K562 (cell line): ENCODE measurements around the gene USP49. TPM values are rescaled to one million over a fixed set of nuclear protein-coding genes. Genes with fewer than 3 reads are reported as not detected.

Source experiments
- CXXC5 ChIP-seq: fragments of 250-450 bp; sonication (Bioruptor Pico); IDR thresholded peaks from 2 replicates; pipeline ENCODE4 v1.8.0; 2022; ENCODE audit warnings: inconsistent platforms, mild to moderate bottlenecking, moderate library complexity
- SP2 ChIP-seq: IDR thresholded peaks from 2 replicates; pipeline ENCODE4 v1.6.1; 2011; ENCODE audit warnings: mild to moderate bottlenecking, low read depth, low read length, moderate library complexity; ENCODE audit not compliant: poor library complexity, severe bottlenecking; ENCODE audit errors: extremely low read depth
- STAG1 ChIP-seq: sonication (generic); formaldehyde crosslinking; IDR thresholded peaks from 2 replicates; pipeline ENCODE4 v1.5.0; 2020; ENCODE audit warnings: missing genetic modification reagents, borderline replicate concordance
- TRIM24 ChIP-seq, 2 experiments: fragments of 450-650 bp; IDR thresholded peaks; 2 replicates each; pipeline ENCODE4 v1.6.1; 2016
- ZBTB1 ChIP-seq: sonication (generic); formaldehyde crosslinking; IDR thresholded peaks from 2 replicates; pipeline ENCODE4 v1.8.1; 2023; ENCODE audit warnings: missing genetic modification reagents, low read depth, mild to moderate bottlenecking, borderline replicate concordance
- ZC3H4 ChIP-seq: sonication (generic); formaldehyde crosslinking; IDR thresholded peaks from 2 replicates; pipeline ENCODE4 v1.9.0; 2021; ENCODE audit warnings: missing genetic modification reagents, borderline replicate concordance
- polyA plus RNA-seq, 8 experiments: library from polyadenylated mRNA; depleted of rRNA in 4 of 8; stranded (reverse) in 5 of 8; unstranded in 3 of 8; fragments of >200 nt; fragmentation: Nextera tagmentation in 2 of 8; fragmentation: Illumina TruSeq in 1 of 8; extraction: Ambion mirVana in 2 of 8; extraction: Trizol in 1 of 8; gene quantifications; 2 replicates each; pipeline versions ENCODE4 v1.2.1 to v1.2.3, GENCODE V29; 2011 to 2014; ENCODE audit warnings: inconsistent platforms in 1 of 8, missing spikeins in 1 of 8
- total RNA-seq, 7 experiments: library from RNA; depleted of rRNA in 6 of 7; stranded (reverse); fragments of >200 nt in 6 of 7; fragmentation: Illumina TruSeq in 2 of 7; extraction: Trizol in 2 of 7; gene quantifications; 2 replicates each; pipeline versions ENCODE4 v1.2.1 to v1.2.3, GENCODE V29; 2011 to 2021; ENCODE audit warnings: low replicate concordance in 1 of 7
- TF ChIP-seq, protein P1 (sequence below), 2 experiments: IDR thresholded peaks in 1 of 2; conservative IDR thresholded peaks in 1 of 2; 2 replicates each; pipeline ENCODE4 v1.6.1; 2016; ENCODE audit warnings: low read depth in 2 of 2, mild to moderate bottlenecking in 1 of 2, missing compliant biosample characterization in 1 of 2, missing genetic modification characterization in 1 of 2, moderate library complexity in 1 of 2
- TF ChIP-seq, protein P2 (sequence below): fragments of 450-650 bp; formaldehyde crosslinking; IDR thresholded peaks from 2 replicates; pipeline ENCODE4 v1.4.0; 2022; ENCODE audit warnings: missing genetic modification characterization
- TF ChIP-seq, protein P3 (sequence below): fragments of 250-450 bp; sonication (Bioruptor Pico); IDR thresholded peaks from 2 replicates; pipeline ENCODE4 v1.4.0; 2020; ENCODE audit warnings: mild to moderate bottlenecking
- TF ChIP-seq, protein P4 (sequence below): fragments of 450-650 bp; IDR thresholded peaks from 2 replicates; pipeline ENCODE4 v1.6.1; 2016; ENCODE audit warnings: antibody characterized with exemption
- TF ChIP-seq, protein P5 (sequence below), 2 experiments: fragments of 450-650 bp; IDR thresholded peaks; 2 replicates each; pipeline ENCODE4 v1.6.1; 2018; ENCODE audit warnings: mild to moderate bottlenecking in 2 of 2, low read depth in 1 of 2; ENCODE audit not compliant: partially characterized antibody in 2 of 2

Gene USP49
- total and polyA plus RNA-seq, 9 of the 15 experiments (the other 6 are each of a cell fraction or from before 2014, with no cell fraction given), result 1.0 to 9.9 (median 6.5) TPM

DNA sequence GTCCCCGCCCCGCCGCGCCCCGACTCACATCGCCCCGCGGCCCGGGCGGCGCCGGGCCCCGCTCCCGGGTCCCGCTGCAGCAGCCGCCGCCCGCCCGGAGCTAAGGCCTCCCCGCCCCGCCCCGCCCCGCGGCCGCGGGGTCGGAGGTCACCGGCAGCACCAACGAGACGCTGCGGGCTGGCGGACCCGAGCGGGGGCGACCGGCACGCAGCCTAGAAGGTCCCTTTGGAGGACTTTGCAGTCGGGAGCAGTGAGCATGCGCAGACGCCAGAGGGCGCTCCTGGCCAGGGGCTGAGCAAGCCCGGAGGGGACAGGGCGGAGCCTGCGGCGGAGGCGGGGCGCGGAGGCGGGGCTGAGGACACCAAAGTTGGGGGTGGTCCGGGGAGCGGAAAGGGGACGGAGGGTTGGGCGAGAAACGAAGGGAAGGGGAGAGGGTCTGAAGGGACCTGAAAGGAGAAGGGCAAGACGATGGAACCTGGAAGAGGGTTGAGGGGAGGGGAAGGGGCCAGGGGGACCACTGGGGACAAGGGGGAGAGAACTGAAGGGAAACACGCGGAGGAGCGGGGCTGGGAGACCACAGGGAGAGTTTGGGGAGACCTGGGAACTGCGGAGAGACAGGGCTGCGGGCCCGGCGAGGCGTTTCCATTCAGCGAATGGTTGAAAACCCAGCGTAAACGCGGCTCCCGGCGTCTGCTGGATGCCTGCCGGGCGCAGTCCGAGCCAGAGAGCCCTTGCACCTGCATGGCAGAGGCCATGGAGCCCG lies 115.2 kb downstream of the USP49 start, which contains the start of gene FRS3 (continued):
- TF ChIP-seq TRIM24 (IDR thresholded peaks at IDR 0.05) (0 out of 4 replicates have a peak, but pooled peaks of 1 of the 2 experiments have one; percentile 18), ZC3H4 (CRISPR knock-in tag) (no peak), ZBTB1 (CRISPR knock-in tag) (no peak), STAG1 (CRISPR knock-in tag) (peak; percentile 99), SP2 (peak; percentile 100), CXXC5 (CRISPR knock-in tag) (peak; percentile 92)
- TF ChIP-seq, protein P1, sequence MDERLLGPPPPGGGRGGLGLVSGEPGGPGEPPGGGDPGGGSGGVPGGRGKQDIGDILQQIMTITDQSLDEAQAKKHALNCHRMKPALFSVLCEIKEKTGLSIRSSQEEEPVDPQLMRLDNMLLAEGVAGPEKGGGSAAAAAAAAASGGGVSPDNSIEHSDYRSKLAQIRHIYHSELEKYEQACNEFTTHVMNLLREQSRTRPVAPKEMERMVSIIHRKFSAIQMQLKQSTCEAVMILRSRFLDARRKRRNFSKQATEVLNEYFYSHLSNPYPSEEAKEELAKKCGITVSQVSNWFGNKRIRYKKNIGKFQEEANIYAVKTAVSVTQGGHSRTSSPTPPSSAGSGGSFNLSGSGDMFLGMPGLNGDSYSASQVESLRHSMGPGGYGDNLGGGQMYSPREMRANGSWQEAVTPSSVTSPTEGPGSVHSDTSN (CRISPR knock-in tag; IDR thresholded peaks at IDR 0.05; ENCODE audit: low read depth), result no peak
- TF ChIP-seq, protein P1 (tag; conservative IDR thresholded peaks at IDR 0.05; ENCODE audit: low read depth), result no peak
- TF ChIP-seq, protein P2, sequence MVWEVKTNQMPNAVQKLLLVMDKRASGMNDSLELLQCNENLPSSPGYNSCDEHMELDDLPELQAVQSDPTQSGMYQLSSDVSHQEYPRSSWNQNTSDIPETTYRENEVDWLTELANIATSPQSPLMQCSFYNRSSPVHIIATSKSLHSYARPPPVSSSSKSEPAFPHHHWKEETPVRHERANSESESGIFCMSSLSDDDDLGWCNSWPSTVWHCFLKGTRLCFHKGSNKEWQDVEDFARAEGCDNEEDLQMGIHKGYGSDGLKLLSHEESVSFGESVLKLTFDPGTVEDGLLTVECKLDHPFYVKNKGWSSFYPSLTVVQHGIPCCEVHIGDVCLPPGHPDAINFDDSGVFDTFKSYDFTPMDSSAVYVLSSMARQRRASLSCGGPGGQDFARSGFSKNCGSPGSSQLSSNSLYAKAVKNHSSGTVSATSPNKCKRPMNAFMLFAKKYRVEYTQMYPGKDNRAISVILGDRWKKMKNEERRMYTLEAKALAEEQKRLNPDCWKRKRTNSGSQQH (CRISPR knock-in tag), result peak; percentile 68; the same call in 1 of the 2 replicates
- TF ChIP-seq, protein P3, sequence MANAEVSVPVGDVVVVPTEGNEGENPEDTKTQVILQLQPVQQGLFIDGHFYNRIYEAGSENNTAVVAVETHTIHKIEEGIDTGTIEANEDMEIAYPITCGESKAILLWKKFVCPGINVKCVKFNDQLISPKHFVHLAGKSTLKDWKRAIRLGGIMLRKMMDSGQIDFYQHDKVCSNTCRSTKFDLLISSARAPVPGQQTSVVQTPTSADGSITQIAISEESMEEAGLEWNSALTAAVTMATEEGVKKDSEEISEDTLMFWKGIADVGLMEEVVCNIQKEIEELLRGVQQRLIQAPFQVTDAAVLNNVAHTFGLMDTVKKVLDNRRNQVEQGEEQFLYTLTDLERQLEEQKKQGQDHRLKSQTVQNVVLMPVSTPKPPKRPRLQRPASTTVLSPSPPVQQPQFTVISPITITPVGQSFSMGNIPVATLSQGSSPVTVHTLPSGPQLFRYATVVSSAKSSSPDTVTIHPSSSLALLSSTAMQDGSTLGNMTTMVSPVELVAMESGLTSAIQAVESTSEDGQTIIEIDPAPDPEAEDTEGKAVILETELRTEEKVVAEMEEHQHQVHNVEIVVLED (CRISPR knock-in tag), result peak; percentile 65
- TF ChIP-seq, protein P4, sequence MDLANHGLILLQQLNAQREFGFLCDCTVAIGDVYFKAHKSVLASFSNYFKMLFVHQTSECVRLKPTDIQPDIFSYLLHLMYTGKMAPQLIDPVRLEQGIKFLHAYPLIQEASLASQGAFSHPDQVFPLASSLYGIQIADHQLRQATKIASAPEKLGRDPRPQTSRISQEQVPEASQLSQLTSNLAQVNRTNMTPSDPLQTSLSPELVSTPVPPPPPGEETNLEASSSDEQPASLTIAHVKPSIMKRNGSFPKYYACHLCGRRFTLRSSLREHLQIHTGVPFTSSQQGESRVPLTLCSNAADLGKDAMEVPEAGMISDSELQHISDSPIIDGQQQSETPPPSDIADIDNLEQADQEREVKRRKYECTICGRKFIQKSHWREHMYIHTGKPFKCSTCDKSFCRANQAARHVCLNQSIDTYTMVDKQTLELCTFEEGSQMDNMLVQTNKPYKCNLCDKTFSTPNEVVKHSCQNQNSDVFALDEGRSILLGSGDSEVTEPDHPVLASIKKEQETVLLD, result 0 out of 2 replicates have a peak, but pooled peaks have one; percentile 52
- TF ChIP-seq, protein P5, sequence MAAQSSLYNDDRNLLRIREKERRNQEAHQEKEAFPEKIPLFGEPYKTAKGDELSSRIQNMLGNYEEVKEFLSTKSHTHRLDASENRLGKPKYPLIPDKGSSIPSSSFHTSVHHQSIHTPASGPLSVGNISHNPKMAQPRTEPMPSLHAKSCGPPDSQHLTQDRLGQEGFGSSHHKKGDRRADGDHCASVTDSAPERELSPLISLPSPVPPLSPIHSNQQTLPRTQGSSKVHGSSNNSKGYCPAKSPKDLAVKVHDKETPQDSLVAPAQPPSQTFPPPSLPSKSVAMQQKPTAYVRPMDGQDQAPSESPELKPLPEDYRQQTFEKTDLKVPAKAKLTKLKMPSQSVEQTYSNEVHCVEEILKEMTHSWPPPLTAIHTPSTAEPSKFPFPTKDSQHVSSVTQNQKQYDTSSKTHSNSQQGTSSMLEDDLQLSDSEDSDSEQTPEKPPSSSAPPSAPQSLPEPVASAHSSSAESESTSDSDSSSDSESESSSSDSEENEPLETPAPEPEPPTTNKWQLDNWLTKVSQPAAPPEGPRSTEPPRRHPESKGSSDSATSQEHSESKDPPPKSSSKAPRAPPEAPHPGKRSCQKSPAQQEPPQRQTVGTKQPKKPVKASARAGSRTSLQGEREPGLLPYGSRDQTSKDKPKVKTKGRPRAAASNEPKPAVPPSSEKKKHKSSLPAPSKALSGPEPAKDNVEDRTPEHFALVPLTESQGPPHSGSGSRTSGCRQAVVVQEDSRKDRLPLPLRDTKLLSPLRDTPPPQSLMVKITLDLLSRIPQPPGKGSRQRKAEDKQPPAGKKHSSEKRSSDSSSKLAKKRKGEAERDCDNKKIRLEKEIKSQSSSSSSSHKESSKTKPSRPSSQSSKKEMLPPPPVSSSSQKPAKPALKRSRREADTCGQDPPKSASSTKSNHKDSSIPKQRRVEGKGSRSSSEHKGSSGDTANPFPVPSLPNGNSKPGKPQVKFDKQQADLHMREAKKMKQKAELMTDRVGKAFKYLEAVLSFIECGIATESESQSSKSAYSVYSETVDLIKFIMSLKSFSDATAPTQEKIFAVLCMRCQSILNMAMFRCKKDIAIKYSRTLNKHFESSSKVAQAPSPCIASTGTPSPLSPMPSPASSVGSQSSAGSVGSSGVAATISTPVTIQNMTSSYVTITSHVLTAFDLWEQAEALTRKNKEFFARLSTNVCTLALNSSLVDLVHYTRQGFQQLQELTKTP (IDR thresholded peaks at IDR 0.05; ENCODE audit: low read depth in 1 of 2, partially characterized antibody in 2 of 2), result no peak
